IMR-90 (cell line): ENCODE results near the gene MYO1F. TPM values are rescaled to one million over a fixed set of nuclear protein-coding genes. Genes with fewer than 3 reads are reported as not detected.

ENCODE experiments used
- ATAC-seq: fragments of 200-7000 bp; cut with Tn5 transposase; 2 replicates; pipeline ENCODE4 v1.9.1; 2020; ENCODE audit warnings: low read depth, mild to moderate bottlenecking, moderate library complexity
- BruUV-seq: library from RNA; stranded (reverse); fragments of 400-500 nt; replicated peaks from 2 replicates; lab custom pipeline; 2021; lab: Mats Ljungman, UMichigan
- CTCF ChIA-PET: fragments of 300-600 bp; formaldehyde crosslinking; extraction: SDS; loops from one replicate; lab custom pipeline; 2021; ENCODE audit warnings: antibody characterized with exemption; lab: Yijun Ruan, JAX
- POLR2A ChIA-PET: fragments of 300-600 bp; sonication (Branson Sonifier 250); formaldehyde crosslinking; loops from one replicate; lab custom pipeline; 2022; ENCODE audit warnings: antibody characterized with exemption; ENCODE audit not compliant: unreplicated experiment; lab: Charles Lee
- DNase-seq: peaks from one replicate; pipeline ENCODE4 v3.0.0; 2013
- H2AFZ ChIP-seq: replicated peaks from 2 replicates; pipeline ENCODE3; 2013; ENCODE audit warnings: low read length, mild to moderate bottlenecking; ENCODE audit not compliant: poor library complexity
- H2AK5ac ChIP-seq: 2 replicates; pipeline ENCODE4 v1.6.1; 2013; ENCODE audit warnings: low read depth, low read length, inconsistent platforms
- H2AK9ac ChIP-seq: replicated peaks from 2 replicates; pipeline ENCODE3; 2013; ENCODE audit warnings: mild to moderate bottlenecking, low read depth, low read length, moderate library complexity; ENCODE audit not compliant: poor library complexity
- H2BK120ac ChIP-seq: 2 replicates; pipeline ENCODE4 v1.6.1; 2013; ENCODE audit warnings: low read depth, low read length, inconsistent platforms
- H2BK15ac ChIP-seq: 3 replicates; pipeline ENCODE4 v1.6.1; 2013; ENCODE audit warnings: low read depth, low read length, inconsistent platforms
- H2BK20ac ChIP-seq: 2 replicates; pipeline ENCODE4 v1.6.1; 2013; ENCODE audit warnings: low read depth, mild to moderate bottlenecking, inconsistent platforms, low read length, moderate library complexity
- H2BK5ac ChIP-seq: 2 replicates; pipeline ENCODE4 v1.6.1; 2013; ENCODE audit warnings: mild to moderate bottlenecking, low read depth, low read length, inconsistent platforms; ENCODE audit not compliant: poor library complexity, severe bottlenecking
- H3K14ac ChIP-seq: replicated peaks from 2 replicates; pipeline ENCODE4 v1.6.1; 2013; ENCODE audit warnings: low read depth, low read length, inconsistent platforms
- H3K18ac ChIP-seq: 2 replicates; pipeline ENCODE4 v1.6.1; 2013; ENCODE audit warnings: low read depth, low read length, control low read depth
- H3K23ac ChIP-seq: 2 replicates; pipeline ENCODE4 v1.6.1; 2013; ENCODE audit warnings: low read depth, low read length, inconsistent platforms
- H3K27ac ChIP-seq: 2 replicates; pipeline ENCODE4 v1.5.1; 2013; ENCODE audit warnings: mild to moderate bottlenecking, control low read depth, low read length; ENCODE audit not compliant: insufficient read depth
- H3K27me3 ChIP-seq: 2 replicates; pipeline ENCODE4 v1.6.1; 2013; ENCODE audit warnings: low read length; ENCODE audit not compliant: control insufficient read depth, insufficient read depth
- H3K36me3 ChIP-seq: 2 replicates; pipeline ENCODE4 v1.6.1; 2013; ENCODE audit warnings: low read length, mixed read lengths; ENCODE audit not compliant: control insufficient read depth, insufficient read depth
- H3K4ac ChIP-seq: 2 replicates; pipeline ENCODE4 v1.6.1; 2013; ENCODE audit warnings: low read depth, low read length, inconsistent platforms
- H3K4me1 ChIP-seq: 2 replicates; pipeline ENCODE4 v1.6.1; 2013; ENCODE audit warnings: low read length, mixed read lengths; ENCODE audit not compliant: control insufficient read depth, insufficient read depth
- H3K4me2 ChIP-seq: 2 replicates; pipeline ENCODE4 v1.6.1; 2013; ENCODE audit warnings: low read depth, mild to moderate bottlenecking, control low read depth, low read length, moderate library complexity
- H3K4me3 ChIP-seq: 2 replicates; pipeline ENCODE4 v1.5.1; 2013; ENCODE audit warnings: low read depth, mild to moderate bottlenecking, control low read depth, low read length, moderate library complexity; ENCODE audit not compliant: insufficient read depth
- H3K56ac ChIP-seq: 2 replicates; pipeline ENCODE4 v1.6.1; 2013; ENCODE audit warnings: low read length, inconsistent platforms; ENCODE audit not compliant: insufficient read depth; ENCODE audit errors: extremely low read depth
- H3K79me1 ChIP-seq, 2 experiments: 2 replicates each; pipeline ENCODE4 v1.6.1; 2013; ENCODE audit warnings: low read length in 2 of 2, inconsistent platforms in 1 of 2, low read depth in 1 of 2
- H3K9ac ChIP-seq: 2 replicates; pipeline ENCODE4 v1.6.1; 2013; ENCODE audit warnings: low read depth, low read length, control low read depth
- H3K9me1 ChIP-seq: 2 replicates; pipeline ENCODE4 v1.6.1; 2013; ENCODE audit warnings: low read length, inconsistent platforms; ENCODE audit not compliant: insufficient read depth
- H3K9me3 ChIP-seq: 2 replicates; pipeline ENCODE4 v1.6.1; 2013; ENCODE audit warnings: low read length; ENCODE audit not compliant: control insufficient read depth, insufficient read depth
- H4K20me1 ChIP-seq: 2 replicates; pipeline ENCODE4 v1.6.1; 2013; ENCODE audit warnings: low read length, inconsistent platforms; ENCODE audit not compliant: insufficient read depth
- H4K5ac ChIP-seq: 2 replicates; pipeline ENCODE4 v1.6.1; 2013; ENCODE audit warnings: mild to moderate bottlenecking, low read depth, low read length, control low read depth
- H4K8ac ChIP-seq, 2 experiments: 2 replicates each; pipeline ENCODE4 v1.6.1; 2013; ENCODE audit warnings: low read depth in 2 of 2, low read length in 2 of 2, control low read depth in 1 of 2, inconsistent platforms in 1 of 2
- H4K91ac ChIP-seq: 2 replicates; pipeline ENCODE4 v1.6.1; 2013; ENCODE audit warnings: low read depth, low read length, inconsistent platforms; ENCODE audit not compliant: insufficient read depth
- BHLHE40 ChIP-seq: fragments of 150-350 bp; IDR thresholded peaks from 2 replicates; pipeline ENCODE4 v1.6.1; 2016; ENCODE audit warnings: mild to moderate bottlenecking, low read depth, low read length
- CEBPB ChIP-seq: IDR thresholded peaks from 2 replicates; pipeline ENCODE4 v1.6.1; 2012; ENCODE audit warnings: low read depth, low read length, improper control_type of control experiment
- CTCF ChIP-seq: conservative IDR thresholded peaks from 2 replicates; pipeline ENCODE4 v1.5.1; 2012; ENCODE audit warnings: mild to moderate bottlenecking, low read depth, low read length, improper control_type of control experiment
- FOS ChIP-seq: fragments of 150-350 bp; IDR thresholded peaks from 2 replicates; pipeline ENCODE4 v1.6.1; 2016; ENCODE audit warnings: low read depth, low read length
- MAFK ChIP-seq: IDR thresholded peaks from 2 replicates; pipeline ENCODE4 v1.6.1; 2012; ENCODE audit warnings: low read depth, low read length, improper control_type of control experiment
- SMC3 ChIP-seq: fragments of 150-350 bp; IDR thresholded peaks from 2 replicates; pipeline ENCODE4 v1.6.1; 2016; ENCODE audit warnings: low read depth, mild to moderate bottlenecking, antibody characterized with exemption, low read length, moderate library complexity
- WGBS, 2 experiments: methylation state at CpG; one replicate each; pipeline versions ENCODE4 v1.1.5 to v1.1.7; 2013; ENCODE audit warnings: missing lambda C conversion rate in 2 of 2; ENCODE audit not compliant: insufficient read length in 1 of 2; ENCODE audit errors: extremely low coverage in 2 of 2; 5-methylcytosine and 5-hydroxymethylcytosine counted together
- dilution Hi-C: fragments of 300-500 bp; cut with HindIII; formaldehyde crosslinking; loops from one replicate; pipeline ENCODE4 v1.14.3; 2018; ENCODE audit warnings: low sequenced_read_pairs; ENCODE audit not compliant: unreplicated experiment
- in situ Hi-C: fragments of 300-500 bp; cut with MboI; formaldehyde crosslinking; loops from 3 replicates; pipeline ENCODE4 v1.14.3; 2019; ENCODE audit warnings: low sequenced_read_pairs, inconsistent platforms, mixed read lengths
- intact Hi-C: fragments of 100-400 bp; cut with micrococcal nuclease; formaldehyde crosslinking; loops from 2 replicates; pipeline ENCODE4 v1.10.0; 2022
- polyA plus RNA-seq, 3 experiments: library from polyadenylated mRNA; depleted of rRNA; stranded (reverse); fragments of >200 nt; gene quantifications; 2 replicates each; pipeline ENCODE4 v1.2.3, GENCODE V29; 2012; ENCODE audit warnings: low replicate concordance in 1 of 3
- total RNA-seq: library from RNA; depleted of rRNA; stranded (reverse); fragments of >200 nt; gene quantifications from 2 replicates; pipeline ENCODE4 v1.2.3, GENCODE V29; 2012

The MYO1F gene
- total and polyA plus RNA-seq, 2 of the 4 experiments (the other 2 are of a cell fraction), result 0.14 to 0.18 TPM

- ATAC-seq (no peak), DNase-seq (no peak)
- TF ChIP-seq BHLHE40, result no peak
- TF ChIP-seq SMC3, result no peak
- no peak for TF ChIP-seq FOS
- no peak for TF ChIP-seq CTCF
- no peak for TF ChIP-seq CEBPB
- TF ChIP-seq MAFK, result no peak
- H3K4me3 ChIP-seq, result no peak overlapping the region
- no peak overlapping the region for H4K5ac ChIP-seq
- no CpG with 5 or more reads among the region's 7 CpGs for WGBS, 2 experiments
- H3K79me1 ChIP-seq, result 0 out of 4 replicates have a peak, but pooled peaks cover 0 to 3% of the 10 kb centered on the region in 2 experiments
- ChIA-PET POLR2A (no interaction called here), CTCF (no interaction called here)
- no peaks in the 10 kb centered on the region for H3K27me3 ChIP-seq
- H4K8ac ChIP-seq, result no peak overlapping the region
- H4K20me1 ChIP-seq, result no peaks in the 10 kb centered on the region; the same call in none of the 2 replicates
- H3K36me3 ChIP-seq, result peaks cover 15% of the 10 kb centered on the region
- H3K9me1 ChIP-seq, result no peaks in the 10 kb centered on the region
- in situ Hi-C loops, result no loop called here
- H2BK5ac ChIP-seq, result no peak overlapping the region
- H3K9me3 ChIP-seq, result no peaks in the 10 kb centered on the region
- H4K91ac ChIP-seq, result no peak overlapping the region
- H3K14ac ChIP-seq, result no peak overlapping the region
- no TSS peak for BruUV-seq
- H2AFZ ChIP-seq, result peak overlapping the region; percentile 1
- no peak overlapping the region for H3K4ac ChIP-seq
- H3K23ac ChIP-seq, result no peak overlapping the region
- H2BK15ac ChIP-seq, result no peak overlapping the region
- H2BK120ac ChIP-seq, result no peak overlapping the region
- dilution Hi-C loops, result no loop called here
- H2AK9ac ChIP-seq, result peak overlapping the region; percentile 13
- H3K56ac ChIP-seq, result no peak overlapping the region
- intact Hi-C loops, result no loop called here
- no peak overlapping the region for H2BK20ac ChIP-seq
- no peaks in the 10 kb centered on the region; the same call in 1 of the 2 replicates for H3K4me1 ChIP-seq
- H3K27ac ChIP-seq, result no peak overlapping the region
- H3K9ac ChIP-seq, result no peak overlapping the region
- H2AK5ac ChIP-seq, result no peak overlapping the region
- no peak overlapping the region for H3K4me2 ChIP-seq
- H3K18ac ChIP-seq, result no peak overlapping the region
These were observed 83.1 kb downstream of the MYO1F start for GRCh38 chr19:8494158-8494557.
